Body of pancreas (tissue), 4 donors: ENCODE results near the gene NUDT3. TPM values are rescaled to one million over a fixed set of nuclear protein-coding genes. Genes with fewer than 3 reads are reported as not detected.

Experiments
- ATAC-seq: fragments of 150-250 bp; one replicate; pipeline ENCODE4 v1.9.1; 2016
- DNase-seq, 4 donors: peaks; one replicate each; pipeline ENCODE4 v3.0.0-alpha.2; 2019
- H3K27ac ChIP-seq, 4 donors: fragments of 200-600 bp; sonication (generic); 1 replicate in 3 of 4; 2 replicates in 1 of 4; pipeline versions ENCODE4 v1.5.1 to v1.6.1; 2016 to 2019; ENCODE audit warnings: mild to moderate bottlenecking in 1 of 4, mixed read lengths in 1 of 4, moderate library complexity in 1 of 4
- H3K27me3 ChIP-seq, 2 donors: fragments of 200-600 bp; sonication (generic); one replicate each; pipeline ENCODE4 v1.6.0; 2016; ENCODE audit warnings: mild to moderate bottlenecking in 1 of 2
- H3K36me3 ChIP-seq, 2 donors: fragments of 200-600 bp; sonication (generic); replicated peaks in 1 of 2; 2 replicates each; pipeline ENCODE4 v1.5.1; 2016; ENCODE audit warnings: low read depth in 2 of 2; ENCODE audit not compliant: insufficient read depth in 1 of 2
- H3K4me1 ChIP-seq: fragments of 200-600 bp; sonication (generic); one replicate; pipeline ENCODE4 v1.6.0; 2016
- H3K4me3 ChIP-seq, 2 donors: fragments of 200-600 bp; sonication (generic); 1 replicate in 1 of 2; 2 replicates in 1 of 2; pipeline ENCODE4 v1.5.1; 2016 to 2019
- H3K9me3 ChIP-seq, 3 donors: fragments of 200-600 bp; sonication (generic); 1 replicate in 2 of 3; 2 replicates in 1 of 3; pipeline ENCODE4 v1.5.1; 2016
- POLR2A ChIP-seq, 3 donors: fragments of 450-650 bp; IDR thresholded peaks; one replicate each; pipeline ENCODE4 v1.6.1; 2016; ENCODE audit warnings: antibody characterized with exemption in 3 of 3, mild to moderate bottlenecking in 2 of 3
- WGBS, 2 donors: methylation state at CpG; one replicate each; pipeline ENCODE4 v1.1.5; 2017; 5-methylcytosine and 5-hydroxymethylcytosine counted together
- intact Hi-C: fragments of 100-400 bp; cut with DNase I; formaldehyde crosslinking; loops from one replicate; pipeline ENCODE4 v1.15.1; 2023
- total RNA-seq, 2 donors: library from RNA; depleted of rRNA; stranded (reverse); fragments of >200 nt; gene quantifications; one replicate each; pipeline ENCODE4 v1.1.0, GENCODE V29; 2016
- TF ChIP-seq, protein P1 (sequence below), 7 experiments: fragments of 450-650 bp in 4 of 7; fragments of 200-600 bp in 3 of 7; sonication (generic) in 3 of 7; IDR thresholded peaks; one replicate each; pipeline ENCODE4 v1.5.1; 2016 to 2019; ENCODE audit warnings: antibody characterized with exemption in 7 of 7

NUDT3 gene
- total RNA-seq, 2 donors from 2014 or later = 14.2 to 22.1 TPM

DNA sequence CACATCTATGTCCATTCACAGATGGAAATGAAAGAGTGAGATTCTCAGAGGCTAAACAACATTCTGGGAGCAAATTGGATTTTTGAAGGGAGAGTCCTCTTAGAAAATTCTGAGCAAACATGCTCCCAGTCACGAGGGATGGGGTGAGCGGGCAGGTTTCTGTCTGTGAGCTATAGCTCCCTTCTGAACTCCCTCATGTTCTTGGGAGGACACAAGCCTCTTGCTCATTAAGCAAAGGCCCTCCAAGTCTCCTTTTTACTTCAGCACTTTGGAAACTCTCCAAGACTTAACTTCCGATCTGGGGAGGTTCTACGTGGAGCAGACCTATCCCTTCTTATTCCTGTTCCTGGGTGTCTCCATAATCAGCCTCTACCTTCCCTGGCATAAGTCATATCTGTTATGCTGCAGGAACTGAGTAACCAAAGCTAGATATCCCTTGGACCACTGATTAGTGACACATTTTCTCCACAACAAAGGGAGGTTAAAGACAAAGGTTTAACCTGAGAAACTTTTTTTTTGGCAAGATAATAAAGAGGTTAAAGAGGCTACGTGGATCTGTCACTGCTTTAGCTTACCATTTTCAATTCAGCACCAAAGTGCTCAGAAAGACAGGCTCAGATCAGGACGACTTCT is 110.7 kb downstream of the NUDT3 start:
- DNase-seq (no peak), ATAC-seq (no peak)
- Histone ChIP-seq H3K4me1 (no peaks in the 10 kb centered on the region), H3K36me3 (no peaks in the 10 kb centered on the region), H3K4me3 (no peak overlapping the region), H3K27me3 (no peaks in the 10 kb centered on the region), H3K27ac (no peak overlapping the region), H3K9me3 (no peaks in the 10 kb centered on the region)
- TF ChIP-seq POLR2A (IDR thresholded peaks at IDR 0.05) = no peak
- TF ChIP-seq, protein P1, sequence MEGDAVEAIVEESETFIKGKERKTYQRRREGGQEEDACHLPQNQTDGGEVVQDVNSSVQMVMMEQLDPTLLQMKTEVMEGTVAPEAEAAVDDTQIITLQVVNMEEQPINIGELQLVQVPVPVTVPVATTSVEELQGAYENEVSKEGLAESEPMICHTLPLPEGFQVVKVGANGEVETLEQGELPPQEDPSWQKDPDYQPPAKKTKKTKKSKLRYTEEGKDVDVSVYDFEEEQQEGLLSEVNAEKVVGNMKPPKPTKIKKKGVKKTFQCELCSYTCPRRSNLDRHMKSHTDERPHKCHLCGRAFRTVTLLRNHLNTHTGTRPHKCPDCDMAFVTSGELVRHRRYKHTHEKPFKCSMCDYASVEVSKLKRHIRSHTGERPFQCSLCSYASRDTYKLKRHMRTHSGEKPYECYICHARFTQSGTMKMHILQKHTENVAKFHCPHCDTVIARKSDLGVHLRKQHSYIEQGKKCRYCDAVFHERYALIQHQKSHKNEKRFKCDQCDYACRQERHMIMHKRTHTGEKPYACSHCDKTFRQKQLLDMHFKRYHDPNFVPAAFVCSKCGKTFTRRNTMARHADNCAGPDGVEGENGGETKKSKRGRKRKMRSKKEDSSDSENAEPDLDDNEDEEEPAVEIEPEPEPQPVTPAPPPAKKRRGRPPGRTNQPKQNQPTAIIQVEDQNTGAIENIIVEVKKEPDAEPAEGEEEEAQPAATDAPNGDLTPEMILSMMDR (IDR thresholded peaks at IDR 0.05) = no peak
- whole genome bisulfite sequencing, 2 donors = 90% methylated on average over 6 of the region's 6 CpGs
- intact Hi-C loops = no loop called here

DNA sequence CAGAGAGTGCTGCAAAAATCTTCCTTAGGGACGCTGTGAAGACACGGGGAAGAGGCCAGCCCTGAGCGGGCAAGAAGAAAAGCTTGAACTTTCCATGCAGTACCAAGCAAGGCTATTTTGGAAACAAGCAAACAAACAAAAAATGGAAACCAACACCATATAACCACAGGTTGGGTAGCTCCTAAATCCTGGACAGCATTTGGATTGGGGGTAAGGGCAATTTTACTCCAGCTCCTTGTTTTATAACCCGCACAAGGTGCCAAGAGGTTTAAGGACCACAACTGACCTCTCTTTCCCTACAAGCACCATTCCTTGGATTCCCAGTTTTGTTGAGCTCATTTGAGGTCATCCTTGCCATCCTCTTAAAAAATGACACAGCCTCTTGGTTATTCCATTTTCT is 112.3 kb downstream of the NUDT3 start:
- H3K4me3 ChIP-seq = no peak overlapping the region
- no peaks in the 10 kb centered on the region for H3K4me1 ChIP-seq
- WGBS, 2 donors = 85 to 86% methylated on average over 4 of the region's 4 CpGs
- DNase-seq = no peak
- ATAC-seq = no peak
- H3K9me3 ChIP-seq = no peaks in the 10 kb centered on the region
- no peak overlapping the region for H3K27ac ChIP-seq
- intact Hi-C loops = no loop called here
- H3K27me3 ChIP-seq = no peaks in the 10 kb centered on the region
- TF ChIP-seq, protein P1 (IDR thresholded peaks at IDR 0.05) = no peak
- TF ChIP-seq POLR2A (IDR thresholded peaks at IDR 0.05) = no peak
- H3K36me3 ChIP-seq = no peaks in the 10 kb centered on the region

DNA sequence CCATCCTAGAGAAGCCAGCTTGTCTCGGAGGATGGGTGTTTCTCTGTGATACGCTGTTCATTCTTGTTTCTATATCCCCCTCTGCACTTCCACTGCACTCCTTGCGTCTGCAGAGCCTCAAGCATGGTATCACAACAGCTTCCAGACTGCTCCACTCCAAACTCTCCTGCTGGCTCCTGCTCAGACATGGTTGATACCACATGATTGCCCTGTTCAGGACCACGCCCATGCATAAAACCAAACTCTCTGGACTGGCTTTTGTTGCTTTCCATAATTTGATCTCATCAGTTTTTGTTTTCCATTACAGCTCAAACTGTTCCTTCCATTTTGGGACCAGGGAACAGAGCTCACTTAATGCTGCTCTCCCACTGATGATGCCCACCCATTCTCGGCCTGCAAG is 113.6 kb downstream of the NUDT3 start:
- DNase-seq (no peak), ATAC-seq (no peak)
- H3K9me3 ChIP-seq = no peaks in the 10 kb centered on the region
- 56 to 87% methylated on average over 5 of the region's 5 CpGs for WGBS, 2 donors
- intact Hi-C loops = no loop called here
- H3K36me3 ChIP-seq = no peaks in the 10 kb centered on the region
- H3K4me1 ChIP-seq = no peaks in the 10 kb centered on the region
- H3K27ac ChIP-seq = no peak overlapping the region
- H3K4me3 ChIP-seq = no peak overlapping the region
- no peak for TF ChIP-seq POLR2A (IDR thresholded peaks at IDR 0.05)
- TF ChIP-seq, protein P1 (IDR thresholded peaks at IDR 0.05) = no peak
- H3K27me3 ChIP-seq = no peaks in the 10 kb centered on the region

DNA sequence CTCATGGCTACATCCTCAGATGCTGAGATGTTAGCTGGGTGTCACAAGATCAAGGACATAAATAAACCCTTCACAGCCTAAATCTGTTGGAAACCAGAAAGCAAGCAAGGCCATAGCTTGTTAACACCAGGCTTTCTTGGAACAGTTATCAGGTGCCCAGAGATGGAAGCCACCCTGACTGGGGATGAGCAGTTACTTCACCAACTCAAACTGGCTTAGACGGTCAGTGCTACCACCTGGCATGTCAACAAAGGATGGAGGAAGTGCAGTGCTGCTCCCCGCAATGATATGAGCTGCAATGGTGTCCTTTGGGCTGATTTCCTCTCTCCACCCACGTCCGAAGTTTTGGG is 114.7 kb downstream of the NUDT3 start:
- DNase-seq = no peak
- Histone ChIP-seq H3K4me3 (no peak overlapping the region), H3K9me3 (no peaks in the 10 kb centered on the region), H3K27ac (no peak overlapping the region), H3K4me1 (peaks cover 6% of the 10 kb centered on the region), H3K36me3 (no peaks in the 10 kb centered on the region), H3K27me3 (no peaks in the 10 kb centered on the region)
- ATAC-seq = no peak
- intact Hi-C loops = no loop called here
- WGBS, 2 donors = 98 to 100% methylated on average over 4 of the region's 4 CpGs
- TF ChIP-seq, protein P1 (IDR thresholded peaks at IDR 0.05) = no peak
- TF ChIP-seq POLR2A (IDR thresholded peaks at IDR 0.05) = no peak
